Calu3 (cell line): Measurements from ENCODE around the gene ITPR2. TPM values are rescaled to one million over a fixed set of nuclear protein-coding genes. Genes with fewer than 3 reads are reported as not detected.

ENCODE experiments used
- BruUV-seq: library from RNA; stranded (reverse); fragments of 400-500 nt; replicated peaks from 2 replicates; lab custom pipeline; 2021; lab: Mats Ljungman, UMichigan
- CTCF ChIA-PET: fragments of 300-600 bp; sonication (Branson Sonifier 250); formaldehyde crosslinking; loops from one replicate; lab custom pipeline; 2022; ENCODE audit warnings: antibody characterized with exemption; lab: Charles Lee
- DNase-seq: peaks from one replicate; pipeline ENCODE4 v3.0.0; 2022
- H3K27ac Mint-ChIP-seq: one replicate; pipeline ENCODE4 v1.8.0; 2022; ENCODE audit warnings: mixed read lengths; ENCODE audit not compliant: unreplicated experiment
- H3K27me3 Mint-ChIP-seq: one replicate; pipeline ENCODE4 v1.8.0; 2022; ENCODE audit warnings: mixed read lengths; ENCODE audit not compliant: unreplicated experiment
- H3K36me3 Mint-ChIP-seq: one replicate; pipeline ENCODE4 v1.8.0; 2022; ENCODE audit warnings: mild to moderate bottlenecking, moderate library complexity, mixed read lengths; ENCODE audit not compliant: insufficient read depth, unreplicated experiment
- H3K4me1 Mint-ChIP-seq: one replicate; pipeline ENCODE4 v1.8.0; 2022; ENCODE audit warnings: mild to moderate bottlenecking, low read depth, mixed read lengths; ENCODE audit not compliant: unreplicated experiment
- H3K4me3 Mint-ChIP-seq: one replicate; pipeline ENCODE4 v1.8.0; 2022; ENCODE audit warnings: mild to moderate bottlenecking, low read depth, moderate library complexity, mixed read lengths; ENCODE audit not compliant: unreplicated experiment
- H3K9me3 Mint-ChIP-seq: one replicate; pipeline ENCODE4 v1.8.0; 2022; ENCODE audit warnings: low read depth, mixed read lengths; ENCODE audit not compliant: unreplicated experiment
- CTCF ChIP-seq: fragments of 200-600 bp; IDR thresholded peaks from one replicate; pipeline ENCODE4 v1.8.0; 2022; ENCODE audit warnings: antibody characterized with exemption; ENCODE audit not compliant: unreplicated experiment
- intact Hi-C: fragments of 100-400 bp; cut with micrococcal nuclease; formaldehyde crosslinking; loops from one replicate; pipeline ENCODE4 v1.10.0; 2022; ENCODE audit not compliant: unreplicated experiment
- total RNA-seq: library from RNA; stranded (reverse); gene quantifications from 2 replicates; pipeline ENCODE4 v1.2.3, GENCODE V29; 2022

Gene ITPR2
- total RNA-seq, 1 experiment from 2014 or later = 2.5 TPM

GRCh38 chr12:26554332-26554731, 278.7 kb downstream of the ITPR2 start:
- Mint-ChIP-seq H3K4me1 (no peaks in the 10 kb centered on the region), H3K27ac (no peak overlapping the region), H3K36me3 (no peaks in the 10 kb centered on the region), H3K9me3 (no peaks in the 10 kb centered on the region), H3K27me3 (no peaks in the 10 kb centered on the region), H3K4me3 (no peak overlapping the region)
- CTCF ChIA-PET = no interaction called here
- no peak for DNase-seq
- TF ChIP-seq CTCF = no peak
- intact Hi-C loops = no loop called here
- no TSS peak for BruUV-seq

GRCh38 chr12:26551385-26551784, 281.6 kb downstream of the ITPR2 start:
- no peak for TF ChIP-seq CTCF
- intact Hi-C loops = no loop called here
- no peaks in the 10 kb centered on the region for H3K27me3 Mint-ChIP-seq
- H3K4me3 Mint-ChIP-seq = no peak overlapping the region
- DNase-seq = no peak
- no peaks in the 10 kb centered on the region for H3K9me3 Mint-ChIP-seq
- CTCF ChIA-PET = no interaction called here
- no peak overlapping the region for H3K27ac Mint-ChIP-seq
- H3K36me3 Mint-ChIP-seq = no peaks in the 10 kb centered on the region
- H3K4me1 Mint-ChIP-seq = no peaks in the 10 kb centered on the region
- no TSS peak for BruUV-seq

GRCh38 chr12:26548227-26548626, 284.8 kb downstream of the ITPR2 start:
- H3K27me3 Mint-ChIP-seq = no peaks in the 10 kb centered on the region
- DNase-seq = no peak
- H3K4me3 Mint-ChIP-seq = no peak overlapping the region
- H3K27ac Mint-ChIP-seq = no peak overlapping the region
- no TSS peak for BruUV-seq
- CTCF ChIA-PET = no interaction called here
- no peak for TF ChIP-seq CTCF
- no peaks in the 10 kb centered on the region for H3K36me3 Mint-ChIP-seq
- no peaks in the 10 kb centered on the region for H3K4me1 Mint-ChIP-seq
- H3K9me3 Mint-ChIP-seq = no peaks in the 10 kb centered on the region
- intact Hi-C loops = no loop called here

GRCh38 chr12:26546535-26547314, 286.3 kb downstream of the ITPR2 start:
- CTCF ChIA-PET = no interaction called here
- Mint-ChIP-seq H3K27ac (no peak overlapping the region), H3K36me3 (no peaks in the 10 kb centered on the region), H3K4me1 (no peaks in the 10 kb centered on the region), H3K27me3 (no peaks in the 10 kb centered on the region), H3K9me3 (no peaks in the 10 kb centered on the region), H3K4me3 (no peak overlapping the region)
- TF ChIP-seq CTCF = no peak
- DNase-seq = no peak
- no TSS peak for BruUV-seq
- intact Hi-C loops = no loop called here
